Astrocyte of the cerebellum (primary cell): ENCODE data around the gene HIF3A.
A peak's percentile ranks its signal among the peaks of the same experiment; 100 is the strongest.

Experiments used
- DNase-seq: peaks from one replicate; pipeline ENCODE4 v3.0.0-alpha.2; 2011; ENCODE audit warnings: low read depth
- H3K4me3 ChIP-seq: 2 replicates; pipeline ENCODE4 v1.5.1; 2011; ENCODE audit warnings: mild to moderate bottlenecking, low read depth, low read length, moderate library complexity
- in situ Hi-C: cut with HindIII; loops from 2 replicates; pipeline ENCODE4 v1.10.0; 2017; ENCODE audit warnings: low sequenced_read_pairs
- TF ChIP-seq, protein P1 (sequence below): IDR thresholded peaks from 2 replicates; pipeline ENCODE4 v1.5.1; 2012; ENCODE audit warnings: low read length, low read depth, moderate library complexity, mild to moderate bottlenecking; ENCODE audit errors: missing control alignments

HIF3A gene

DNA sequence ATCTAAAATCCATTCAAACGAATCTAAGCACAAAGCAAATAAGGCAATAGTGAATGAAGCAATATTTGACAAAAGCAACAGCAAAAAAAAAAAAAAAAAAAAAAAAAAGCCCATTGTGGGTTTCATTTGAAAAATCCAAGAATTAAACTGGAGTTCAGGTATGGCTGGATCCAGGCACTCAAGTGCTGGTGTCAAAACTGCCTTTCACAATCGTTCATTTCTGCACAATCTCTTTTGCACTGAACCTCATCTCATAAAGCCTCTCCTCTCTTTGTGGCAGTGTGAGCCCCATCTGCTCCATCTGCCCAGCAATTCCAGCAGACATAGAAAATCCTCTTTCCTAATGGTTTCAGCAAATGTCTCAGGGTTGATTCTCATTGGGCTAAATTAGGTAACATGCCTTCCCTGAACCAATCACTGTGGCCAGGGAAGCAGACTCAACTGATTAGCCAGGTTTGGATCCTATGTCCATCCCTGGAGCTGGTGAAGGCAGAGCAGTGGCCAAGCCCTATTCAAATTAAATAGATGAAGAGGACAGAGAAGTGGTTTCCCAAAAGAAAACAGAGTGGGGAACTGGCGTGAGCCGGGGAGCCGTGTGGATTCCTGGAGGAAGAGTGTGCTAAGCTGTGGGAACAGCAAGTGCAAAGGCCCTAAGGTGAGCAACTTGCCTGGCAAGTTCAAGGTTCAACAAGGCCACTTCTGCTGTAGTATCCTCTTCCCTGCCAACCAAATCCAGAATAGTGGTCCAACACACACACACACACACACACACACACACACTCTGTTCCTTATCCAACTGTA lies 1.2 kb upstream of the HIF3A start:
- TF ChIP-seq, protein P1, sequence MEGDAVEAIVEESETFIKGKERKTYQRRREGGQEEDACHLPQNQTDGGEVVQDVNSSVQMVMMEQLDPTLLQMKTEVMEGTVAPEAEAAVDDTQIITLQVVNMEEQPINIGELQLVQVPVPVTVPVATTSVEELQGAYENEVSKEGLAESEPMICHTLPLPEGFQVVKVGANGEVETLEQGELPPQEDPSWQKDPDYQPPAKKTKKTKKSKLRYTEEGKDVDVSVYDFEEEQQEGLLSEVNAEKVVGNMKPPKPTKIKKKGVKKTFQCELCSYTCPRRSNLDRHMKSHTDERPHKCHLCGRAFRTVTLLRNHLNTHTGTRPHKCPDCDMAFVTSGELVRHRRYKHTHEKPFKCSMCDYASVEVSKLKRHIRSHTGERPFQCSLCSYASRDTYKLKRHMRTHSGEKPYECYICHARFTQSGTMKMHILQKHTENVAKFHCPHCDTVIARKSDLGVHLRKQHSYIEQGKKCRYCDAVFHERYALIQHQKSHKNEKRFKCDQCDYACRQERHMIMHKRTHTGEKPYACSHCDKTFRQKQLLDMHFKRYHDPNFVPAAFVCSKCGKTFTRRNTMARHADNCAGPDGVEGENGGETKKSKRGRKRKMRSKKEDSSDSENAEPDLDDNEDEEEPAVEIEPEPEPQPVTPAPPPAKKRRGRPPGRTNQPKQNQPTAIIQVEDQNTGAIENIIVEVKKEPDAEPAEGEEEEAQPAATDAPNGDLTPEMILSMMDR: no peak
- in situ Hi-C loops: no loop called here
- no peak overlapping the region for H3K4me3 ChIP-seq
- no peak for DNase-seq

DNA sequence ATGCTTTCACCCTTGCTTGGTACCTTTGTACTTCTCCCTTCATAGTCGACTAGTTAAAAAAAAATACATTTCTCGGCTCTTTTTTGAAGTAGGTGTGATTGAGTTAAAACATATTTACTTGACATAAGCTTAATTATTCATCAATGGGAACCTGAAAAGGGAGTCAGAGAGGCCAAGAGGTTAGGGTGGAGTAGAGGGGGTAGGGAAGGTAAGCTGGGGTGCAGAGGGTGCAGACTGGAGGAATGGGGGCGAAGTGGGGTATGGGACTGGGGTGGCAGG lies 701 bp upstream of the HIF3A start:
- TF ChIP-seq, protein P1: no peak
- in situ Hi-C loops: no loop called here

DNA sequence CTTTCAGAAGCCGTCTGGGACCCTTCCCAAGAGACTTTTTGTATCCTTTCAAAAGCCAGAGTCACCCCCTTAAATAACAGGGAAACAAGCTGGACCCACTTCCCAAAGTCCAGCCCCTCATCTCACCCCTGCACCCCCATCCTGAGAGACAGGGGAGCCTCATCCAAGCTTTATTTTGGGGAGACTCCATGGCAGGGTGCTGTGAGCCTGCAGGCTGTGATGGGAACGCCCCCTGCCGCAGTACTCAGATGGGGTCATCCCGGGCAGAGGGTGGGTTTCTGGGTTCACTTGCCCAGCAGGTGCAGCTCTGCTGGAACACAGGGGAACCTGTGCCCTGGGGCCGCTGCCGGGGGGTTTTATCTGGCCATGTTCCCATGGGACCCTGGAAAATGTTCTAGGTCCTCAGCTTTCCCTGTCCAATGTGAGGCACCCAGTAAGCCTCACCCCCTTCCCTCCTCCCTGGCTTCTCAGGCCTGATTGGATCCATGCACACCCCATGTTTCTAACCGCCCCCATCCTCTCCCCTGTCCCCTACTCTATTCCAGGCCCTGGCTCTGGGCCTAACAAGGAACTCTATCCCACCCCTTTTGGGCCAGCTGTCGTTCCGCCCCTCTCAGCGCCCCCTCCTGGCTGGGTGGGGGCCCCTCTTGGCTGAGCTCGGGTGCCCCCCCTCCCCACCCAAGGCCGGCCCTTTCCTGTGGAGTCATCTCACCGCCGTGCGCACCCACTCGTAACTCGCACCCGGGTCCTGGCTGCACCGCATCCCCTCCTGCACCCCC lies 1.0 kb downstream of the HIF3A start:
- in situ Hi-C loops: no loop called here
- TF ChIP-seq, protein P1: no peak
- H3K4me3 ChIP-seq: no peak overlapping the region
- DNase-seq: no peak

More for the DNA sequence above, 701 bp upstream of the HIF3A start:
- H3K4me3 ChIP-seq: no peak overlapping the region
- no peak for DNase-seq

DNA sequence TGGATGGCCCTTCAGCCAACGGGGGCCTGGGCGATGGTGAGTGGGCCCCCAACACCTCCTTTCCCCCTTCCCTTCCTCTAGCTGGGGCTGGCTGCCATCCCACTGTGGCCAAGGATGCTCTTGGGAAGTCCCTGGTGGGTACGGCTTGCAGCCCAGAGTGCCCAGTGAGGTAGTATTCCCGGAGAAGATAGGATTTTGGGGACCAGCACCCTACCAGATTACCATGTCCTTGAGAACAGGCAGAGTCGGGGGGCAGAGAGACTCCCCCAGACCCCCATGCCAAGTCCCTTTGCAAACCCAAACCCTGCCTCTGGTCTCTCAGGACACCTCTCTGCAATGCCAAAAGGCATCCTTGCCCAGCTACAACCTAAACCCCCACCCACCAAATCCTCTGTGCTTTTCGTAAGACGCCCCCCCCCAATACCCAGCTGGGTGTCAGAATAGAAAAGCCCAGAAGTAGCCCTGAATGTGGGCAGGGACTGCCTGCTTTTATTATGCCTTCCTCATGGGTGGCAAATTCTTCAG lies 1.7 kb downstream of the HIF3A start:
- no peak for DNase-seq
- TF ChIP-seq, protein P1: no peak
- no peak overlapping the region for H3K4me3 ChIP-seq
- in situ Hi-C loops: no loop called here

DNA sequence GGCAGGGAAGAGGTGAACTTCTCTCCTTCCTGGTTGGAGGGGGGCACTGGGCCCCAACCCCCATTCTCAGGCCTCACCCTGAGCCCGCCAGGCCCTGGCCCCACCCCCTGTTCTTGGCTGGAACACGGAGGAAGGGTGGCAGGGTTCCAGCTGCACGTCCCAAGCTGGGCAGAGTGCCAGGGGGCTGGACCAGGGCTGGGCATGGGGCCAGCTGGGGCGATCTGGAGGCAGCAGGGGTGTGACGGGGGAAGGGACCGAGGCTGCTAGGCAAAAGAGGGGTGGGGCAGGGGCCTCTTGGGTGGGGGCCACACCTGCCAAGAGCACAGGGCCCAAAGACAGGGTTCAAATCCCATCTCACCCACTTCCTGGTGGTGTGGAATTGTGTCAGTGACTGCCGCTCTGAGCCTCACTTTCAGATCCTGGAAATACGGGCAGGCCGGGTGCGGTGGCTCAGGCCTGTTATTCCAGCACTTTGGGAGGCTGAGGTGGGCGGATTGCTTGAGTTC lies 2.2 kb downstream of the HIF3A start:
- peak; percentile 59 for DNase-seq
- in situ Hi-C loops: no loop called here
- H3K4me3 ChIP-seq: no peak overlapping the region
- TF ChIP-seq, protein P1: no peak

DNA sequence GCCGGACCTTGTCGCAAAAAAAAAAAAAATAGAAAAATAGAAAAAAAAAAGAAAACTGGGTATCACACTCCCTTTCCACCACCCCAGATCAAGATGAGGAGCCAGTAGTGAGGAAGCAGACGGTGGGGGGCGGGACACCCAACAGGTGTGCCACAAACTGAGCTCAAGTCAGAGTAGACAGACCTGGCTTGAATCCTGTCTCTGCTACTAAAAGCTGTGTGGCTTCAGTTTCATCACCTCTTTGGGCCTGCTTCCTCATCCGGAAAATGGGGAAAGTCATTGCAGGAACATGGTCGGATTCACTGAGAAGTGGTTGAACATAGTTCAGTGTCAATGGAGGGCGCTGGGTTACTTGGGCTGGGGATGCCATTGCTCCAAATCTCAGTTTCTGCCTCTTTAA lies 2.9 kb downstream of the HIF3A start:
- TF ChIP-seq, protein P1: no peak
- DNase-seq: no peak
- in situ Hi-C loops: no loop called here
- H3K4me3 ChIP-seq: no peak overlapping the region
